Stomach (tissue), 4 donors: ENCODE data around the gene TMEM132C.

ENCODE experiments used
- CTCF ChIP-seq, 7 experiments: fragments of 450-650 bp in 4 of 7; fragments of 200-600 bp in 3 of 7; sonication (generic) in 3 of 7; IDR thresholded peaks; one replicate each; pipeline ENCODE4 v1.5.1; 2016 to 2019; ENCODE audit warnings: antibody characterized with exemption in 7 of 7, control low read depth in 2 of 7, mild to moderate bottlenecking in 1 of 7
- POLR2A ChIP-seq, 4 donors: fragments of 450-650 bp; IDR thresholded peaks; one replicate each; pipeline ENCODE4 v1.6.1; 2016; ENCODE audit warnings: antibody characterized with exemption in 4 of 4, control low read depth in 2 of 4, mild to moderate bottlenecking in 1 of 4, moderate library complexity in 1 of 4
- POLR2AphosphoS5 ChIP-seq, 3 donors: sonication (generic); formaldehyde crosslinking; IDR thresholded peaks; one replicate each; pipeline ENCODE4 v1.6.1; 2016; ENCODE audit warnings: antibody characterized with exemption in 3 of 3

GRCh38 chr12:128693771-128694170, 426.8 kb downstream of the TMEM132C start:
- TF ChIP-seq CTCF (IDR thresholded peaks at IDR 0.05), result no peak
- TF ChIP-seq POLR2A (IDR thresholded peaks at IDR 0.05), result no peak
- TF ChIP-seq POLR2AphosphoS5 (IDR thresholded peaks at IDR 0.05), result no peak
